Mesenchymal stem cell (in vitro differentiated cells and primary cell): ENCODE results near the gene PDHA2.

Source experiments
- DNase-seq: peaks from one replicate; pipeline ENCODE4 v3.0.0-alpha.2; 2013
- H2AFZ ChIP-seq: one replicate; pipeline ENCODE4 v1.6.1; 2013; ENCODE audit warnings: low read depth, mild to moderate bottlenecking, control low read depth, inconsistent platforms, low read length, moderate library complexity
- H2AK5ac ChIP-seq: 2 replicates; pipeline ENCODE4 v1.6.1; 2013; ENCODE audit warnings: low read length, moderate library complexity, mild to moderate bottlenecking, inconsistent platforms; ENCODE audit not compliant: severe bottlenecking
- H2BK120ac ChIP-seq: one replicate; pipeline ENCODE4 v1.6.1; 2013; ENCODE audit warnings: low read depth, mild to moderate bottlenecking, inconsistent platforms, low read length, moderate library complexity
- H2BK12ac ChIP-seq, 2 experiments: one replicate each; pipeline ENCODE4 v1.6.1; 2013; ENCODE audit warnings: inconsistent platforms in 2 of 2, low read length in 2 of 2, mild to moderate bottlenecking in 2 of 2, moderate library complexity in 2 of 2, control low read depth in 1 of 2
- H2BK15ac ChIP-seq: one replicate; pipeline ENCODE4 v1.6.1; 2013; ENCODE audit warnings: mild to moderate bottlenecking, low read depth, inconsistent platforms; ENCODE audit not compliant: poor library complexity, severe bottlenecking
- H2BK5ac ChIP-seq: 2 replicates; pipeline ENCODE4 v1.6.1; 2013; ENCODE audit warnings: low read depth, mild to moderate bottlenecking, low read length, control low read depth, inconsistent platforms; ENCODE audit not compliant: poor library complexity, severe bottlenecking
- H3K14ac ChIP-seq, 2 experiments: one replicate each; pipeline ENCODE4 v1.6.1; 2013; ENCODE audit warnings: inconsistent platforms in 2 of 2, low read length in 2 of 2, control low read depth in 1 of 2, mild to moderate bottlenecking in 1 of 2, moderate library complexity in 1 of 2
- H3K18ac ChIP-seq, 2 experiments: one replicate each; pipeline ENCODE4 v1.6.1; 2013; ENCODE audit warnings: inconsistent platforms in 2 of 2, low read length in 2 of 2, control low read depth in 1 of 2, low read depth in 1 of 2, mild to moderate bottlenecking in 1 of 2
- H3K23ac ChIP-seq, 2 experiments: one replicate each; pipeline ENCODE4 v1.6.1; 2013; ENCODE audit warnings: inconsistent platforms in 2 of 2, low read length in 2 of 2, mild to moderate bottlenecking in 2 of 2, moderate library complexity in 2 of 2, control low read depth in 1 of 2
- H3K27ac ChIP-seq: 2 replicates; pipeline ENCODE4 v1.5.1; 2013; ENCODE audit warnings: mild to moderate bottlenecking, moderate library complexity, low read length, control low read depth, inconsistent platforms; ENCODE audit not compliant: poor library complexity, severe bottlenecking
- H3K27me3 ChIP-seq, 2 experiments: 2 replicates each; pipeline versions ENCODE4 v1.6.1 to v1.7.0; 2013; ENCODE audit warnings: low read length in 2 of 2, mild to moderate bottlenecking in 2 of 2, moderate library complexity in 2 of 2, control low read depth in 1 of 2, inconsistent platforms in 1 of 2; ENCODE audit not compliant: control insufficient read depth in 1 of 2, insufficient read depth in 1 of 2
- H3K36me3 ChIP-seq, 2 experiments: 2 replicates each; pipeline versions ENCODE4 v1.6.1 to v1.7.0; 2013; ENCODE audit warnings: low read length in 2 of 2, control low read depth in 1 of 2, inconsistent platforms in 1 of 2, low read depth in 1 of 2, mild to moderate bottlenecking in 1 of 2; ENCODE audit not compliant: insufficient read depth in 2 of 2, control insufficient read depth in 1 of 2
- H3K4ac ChIP-seq, 2 experiments: one replicate each; pipeline ENCODE4 v1.6.1; 2013; ENCODE audit warnings: inconsistent platforms in 2 of 2, low read length in 2 of 2, mild to moderate bottlenecking in 2 of 2, moderate library complexity in 2 of 2, control low read depth in 1 of 2, low read depth in 1 of 2
- H3K4me1 ChIP-seq: 2 replicates; pipeline ENCODE4 v1.6.1; 2013; ENCODE audit warnings: low read depth, low read length, control low read depth; ENCODE audit not compliant: control insufficient read depth, insufficient read depth
- H3K4me2 ChIP-seq: 2 replicates; pipeline ENCODE4 v1.6.1; 2013; ENCODE audit warnings: low read length, mild to moderate bottlenecking, inconsistent platforms; ENCODE audit not compliant: poor library complexity, severe bottlenecking
- H3K4me3 ChIP-seq, 2 experiments: 2 replicates each; pipeline versions ENCODE4 v1.5.1 to v1.7.0; 2013; ENCODE audit warnings: low read length in 2 of 2, mild to moderate bottlenecking in 2 of 2, control low read depth in 1 of 2, low read depth in 1 of 2; ENCODE audit not compliant: insufficient read depth in 1 of 2
- H3K79me1 ChIP-seq: replicated peaks from 2 replicates; pipeline ENCODE4 v1.6.1; 2013; ENCODE audit warnings: mild to moderate bottlenecking, control low read depth, low read length, inconsistent platforms; ENCODE audit not compliant: poor library complexity, severe bottlenecking
- H3K9ac ChIP-seq: 2 replicates; pipeline ENCODE4 v1.7.0; 2013; ENCODE audit warnings: mild to moderate bottlenecking, low read length, moderate library complexity
- H3K9me3 ChIP-seq: 2 replicates; pipeline ENCODE4 v1.7.0; 2013; ENCODE audit warnings: mild to moderate bottlenecking, low read length; ENCODE audit not compliant: control insufficient read depth
- H4K8ac ChIP-seq: one replicate; pipeline ENCODE4 v1.6.1; 2013; ENCODE audit warnings: inconsistent platforms, mild to moderate bottlenecking, low read length, moderate library complexity
- H4K91ac ChIP-seq: one replicate; pipeline ENCODE4 v1.6.1; 2013; ENCODE audit warnings: mild to moderate bottlenecking, low read length, inconsistent platforms
- WGBS: methylation state at CpG from one replicate; pipeline ENCODE4 v1.1.7; 2013; ENCODE audit warnings: mixed read lengths; 5-methylcytosine and 5-hydroxymethylcytosine counted together

PDHA2 gene

GRCh38 chr4:95825546-95825945 is 14.3 kb upstream of the PDHA2 start:
- no peak for DNase-seq

GRCh38 chr4:95830651-95831050 is 9.2 kb upstream of the PDHA2 start:
- Histone ChIP-seq H2AFZ (no peak overlapping the region), H2AK5ac (no peak overlapping the region), H4K8ac (no peak overlapping the region), H3K79me1 (no peaks in the 10 kb centered on the region), H2BK12ac (no peak overlapping the region), H3K36me3 (no peaks in the 10 kb centered on the region), H3K4me2 (no peak overlapping the region), H3K18ac (no peak overlapping the region), H3K23ac (no peak overlapping the region), H3K9me3 (no peaks in the 10 kb centered on the region), H3K27ac (no peak overlapping the region), H2BK15ac (no peak overlapping the region), H3K4ac (no peak overlapping the region), H3K14ac (no peak overlapping the region), H3K9ac (no peak overlapping the region), H2BK5ac (no peak overlapping the region), H3K4me3 (no peak overlapping the region), H3K27me3 (no peaks in the 10 kb centered on the region), H4K91ac (no peak overlapping the region), H3K4me1 (no peaks in the 10 kb centered on the region), H2BK120ac (no peak overlapping the region)
- DNase-seq: no peak
- no CpG with 5 or more reads among the region's 2 CpGs for WGBS

More at GRCh38 chr4:95825546-95825945, 14.3 kb upstream of the PDHA2 start:
- no peak overlapping the region for H3K27ac ChIP-seq
- no peak overlapping the region for H2BK120ac ChIP-seq
- no peaks in the 10 kb centered on the region for H3K36me3 ChIP-seq
- H3K14ac ChIP-seq: no peak overlapping the region
- H2AFZ ChIP-seq: no peak overlapping the region
- H3K18ac ChIP-seq: no peak overlapping the region
- no peak overlapping the region for H3K4me2 ChIP-seq
- no peaks in the 10 kb centered on the region for H3K27me3 ChIP-seq
- no peak overlapping the region for H4K91ac ChIP-seq
- no peak overlapping the region for H2AK5ac ChIP-seq
- no peak overlapping the region for H2BK12ac ChIP-seq
- no peaks in the 10 kb centered on the region for H3K4me1 ChIP-seq
- H3K79me1 ChIP-seq: no peaks in the 10 kb centered on the region
- no peak overlapping the region for H3K4ac ChIP-seq
- H4K8ac ChIP-seq: no peak overlapping the region
- WGBS: 91% methylated on average over 4 of the region's 5 CpGs
- no peak overlapping the region for H3K23ac ChIP-seq
- H3K4me3 ChIP-seq: no peak overlapping the region
- no peaks in the 10 kb centered on the region for H3K9me3 ChIP-seq
- no peak overlapping the region for H2BK5ac ChIP-seq
- no peak overlapping the region for H3K9ac ChIP-seq
- H2BK15ac ChIP-seq: no peak overlapping the region

- H3K4me1 ChIP-seq: no peaks in the 10 kb centered on the region
- H3K27me3 ChIP-seq: no peaks in the 10 kb centered on the region
- H3K79me1 ChIP-seq: no peaks in the 10 kb centered on the region
- no peak overlapping the region for H3K9ac ChIP-seq
- H2AK5ac ChIP-seq: no peak overlapping the region
- H3K14ac ChIP-seq: no peak overlapping the region
- no peak overlapping the region for H2BK5ac ChIP-seq
- H4K8ac ChIP-seq: no peak overlapping the region
- H3K18ac ChIP-seq: no peak overlapping the region
- H3K4me3 ChIP-seq: no peak overlapping the region
- no peak overlapping the region for H4K91ac ChIP-seq
- no peak overlapping the region for H2AFZ ChIP-seq
- no peaks in the 10 kb centered on the region for H3K9me3 ChIP-seq
- no peaks in the 10 kb centered on the region for H3K36me3 ChIP-seq
- no peak overlapping the region for H3K4ac ChIP-seq
- H3K27ac ChIP-seq: no peak overlapping the region
- H3K4me2 ChIP-seq: no peak overlapping the region
- DNase-seq: no peak
- no peak overlapping the region for H3K23ac ChIP-seq
- H2BK12ac ChIP-seq: no peak overlapping the region
- H2BK120ac ChIP-seq: no peak overlapping the region
- 100% methylated on average over 2 of the region's 4 CpGs for WGBS
- H2BK15ac ChIP-seq: no peak overlapping the region
Observed at GRCh38 chr4:95831166-95831565, 8.7 kb upstream of the PDHA2 start.

GRCh38 chr4:95833711-95834194 is 6.1 kb upstream of the PDHA2 start:
- Histone ChIP-seq H3K14ac (no peak overlapping the region), H3K4ac (no peak overlapping the region), H2BK5ac (no peak overlapping the region), H3K9me3 (no peaks in the 10 kb centered on the region), H3K36me3 (no peaks in the 10 kb centered on the region), H3K4me1 (no peaks in the 10 kb centered on the region), H2AFZ (no peak overlapping the region), H3K9ac (no peak overlapping the region), H3K23ac (no peak overlapping the region), H3K4me3 (no peak overlapping the region), H2BK120ac (no peak overlapping the region), H3K18ac (no peak overlapping the region), H2BK15ac (no peak overlapping the region), H2BK12ac (no peak overlapping the region), H3K79me1 (no peaks in the 10 kb centered on the region), H4K8ac (no peak overlapping the region), H3K27me3 (no peaks in the 10 kb centered on the region), H3K27ac (no peak overlapping the region), H2AK5ac (no peak overlapping the region), H3K4me2 (no peak overlapping the region), H4K91ac (no peak overlapping the region)
- DNase-seq: peak; percentile 1
